Natural killer cell (primary cell): Measurements from ENCODE around the gene NFKBIE. TPM values are rescaled to one million over a fixed set of nuclear protein-coding genes. Genes with fewer than 3 reads are reported as not detected.

Experiments used
- ATAC-seq, 3 donors: fragments of 150-1000 bp in 2 of 3; fragments of 200-7000 bp in 1 of 3; cut with Tn5 transposase; 1 replicate in 1 of 3; 2 replicates in 2 of 3; pipeline ENCODE4 v1.10.0; 2021; ENCODE audit warnings: mild to moderate bottlenecking in 2 of 3, moderate library complexity in 2 of 3
- DNase-seq, 2 donors: peaks; one replicate each; pipeline versions ENCODE4 v3.0.0 to v3.0.0-alpha.2; 2013 to 2021; ENCODE audit warnings: mixed read lengths in 1 of 2
- H3K27ac ChIP-seq: one replicate; pipeline ENCODE4 v1.5.1; 2013; ENCODE audit warnings: mild to moderate bottlenecking, low read length
- H3K27me3 ChIP-seq: one replicate; pipeline ENCODE4 v1.6.1; 2013; ENCODE audit warnings: low read length; ENCODE audit not compliant: control insufficient read depth, insufficient read depth
- H3K36me3 ChIP-seq: one replicate; pipeline ENCODE4 v1.6.1; 2013; ENCODE audit warnings: low read length; ENCODE audit not compliant: control insufficient read depth, insufficient read depth
- H3K4me1 ChIP-seq: one replicate; pipeline ENCODE4 v1.6.1; 2013; ENCODE audit warnings: low read length; ENCODE audit not compliant: control insufficient read depth, insufficient read depth
- H3K4me3 ChIP-seq: one replicate; pipeline ENCODE4 v1.5.1; 2013; ENCODE audit warnings: low read length
- H3K9me3 ChIP-seq: one replicate; pipeline ENCODE4 v1.6.1; 2013; ENCODE audit warnings: low read length; ENCODE audit not compliant: control insufficient read depth, insufficient read depth
- H3K27ac Mint-ChIP-seq, 2 donors: one replicate each; pipeline ENCODE4 v1.8.0; 2022; ENCODE audit warnings: mild to moderate bottlenecking in 2 of 2, mixed read lengths in 2 of 2, moderate library complexity in 1 of 2
- H3K27me3 Mint-ChIP-seq, 2 donors: one replicate each; pipeline ENCODE4 v1.8.0; 2022; ENCODE audit warnings: low read depth in 2 of 2, mixed read lengths in 2 of 2
- H3K36me3 Mint-ChIP-seq: one replicate; pipeline ENCODE4 v1.8.0; 2022; ENCODE audit warnings: mixed read lengths
- H3K4me1 Mint-ChIP-seq, 2 donors: one replicate each; pipeline ENCODE4 v1.8.0; 2022; ENCODE audit warnings: mixed read lengths in 2 of 2
- H3K4me3 Mint-ChIP-seq: one replicate; pipeline ENCODE4 v1.8.0; 2022; ENCODE audit warnings: mild to moderate bottlenecking, moderate library complexity, mixed read lengths
- H3K9me3 Mint-ChIP-seq, 2 donors: one replicate each; pipeline ENCODE4 v1.8.0; 2022; ENCODE audit warnings: mixed read lengths in 2 of 2
- WGBS: methylation state at CpG from one replicate; pipeline ENCODE4 v1.1.7; 2013; ENCODE audit warnings: missing lambda C conversion rate; ENCODE audit not compliant: insufficient coverage; 5-methylcytosine and 5-hydroxymethylcytosine counted together
- intact Hi-C: fragments of 100-400 bp; cut with micrococcal nuclease; formaldehyde crosslinking; loops from one replicate; pipeline ENCODE4 v1.14.2; 2022
- total RNA-seq, 4 donors: library from RNA; stranded (reverse); fragments of 120-200 nt in 1 of 4; gene quantifications; one replicate each; pipeline versions ENCODE4 v1.2.3 to v1.2.4, GENCODE V29; 2013 to 2022
- TF ChIP-seq, protein P1 (sequence below): fragments of 200-600 bp; IDR thresholded peaks from one replicate; pipeline ENCODE4 v1.8.0; 2022; ENCODE audit warnings: antibody characterized with exemption

The NFKBIE gene
- total RNA-seq, 3 donors from 2014 or later (not counting 1 experiment from before 2014, with no cell fraction given) = 44.9 to 61.5 (median 56.4) TPM

DNA sequence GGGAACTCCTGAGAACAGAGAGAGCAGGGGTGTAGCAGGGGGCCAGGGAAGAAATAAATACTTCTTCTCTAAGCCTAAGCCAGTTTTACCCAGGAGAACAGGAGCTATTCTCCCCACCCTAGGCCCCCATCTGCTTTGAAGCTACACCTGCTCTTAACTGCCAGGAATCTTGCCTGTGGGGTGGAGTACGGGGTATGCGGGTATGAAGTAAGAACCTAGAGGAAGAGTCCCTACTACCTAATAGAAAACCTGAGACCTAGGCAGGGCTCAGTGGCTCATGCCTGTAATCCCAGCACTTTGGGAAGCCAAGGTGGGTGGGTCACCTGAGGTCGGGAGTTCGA is 40.4 kb downstream of the NFKBIE start:
- H3K27ac ChIP-seq = no peak overlapping the region
- 100% methylated on average over 2 of the region's 4 CpGs for WGBS
- Mint-ChIP-seq H3K27me3 (no peaks in the 10 kb centered on the region), H3K36me3 (no peaks in the 10 kb centered on the region), H3K4me1 (peaks cover 16 to 29% of the 10 kb centered on the region in 2 donors), H3K27ac (no peak overlapping the region), H3K9me3 (no peaks in the 10 kb centered on the region), H3K4me3 (peak overlapping the region; percentile 13)
- intact Hi-C loops = loop anchor here (5.0 kb wide), 1 partner anchor 53 kb away; no protein-coding TSS in a partner anchor
- ATAC-seq (no peak), DNase-seq (no peak)
- peaks cover 20% of the 10 kb centered on the region for H3K4me1 ChIP-seq
- H3K36me3 ChIP-seq = no peaks in the 10 kb centered on the region
- no peaks in the 10 kb centered on the region for H3K27me3 ChIP-seq
- no peak overlapping the region for H3K4me3 ChIP-seq
- TF ChIP-seq, protein P1, sequence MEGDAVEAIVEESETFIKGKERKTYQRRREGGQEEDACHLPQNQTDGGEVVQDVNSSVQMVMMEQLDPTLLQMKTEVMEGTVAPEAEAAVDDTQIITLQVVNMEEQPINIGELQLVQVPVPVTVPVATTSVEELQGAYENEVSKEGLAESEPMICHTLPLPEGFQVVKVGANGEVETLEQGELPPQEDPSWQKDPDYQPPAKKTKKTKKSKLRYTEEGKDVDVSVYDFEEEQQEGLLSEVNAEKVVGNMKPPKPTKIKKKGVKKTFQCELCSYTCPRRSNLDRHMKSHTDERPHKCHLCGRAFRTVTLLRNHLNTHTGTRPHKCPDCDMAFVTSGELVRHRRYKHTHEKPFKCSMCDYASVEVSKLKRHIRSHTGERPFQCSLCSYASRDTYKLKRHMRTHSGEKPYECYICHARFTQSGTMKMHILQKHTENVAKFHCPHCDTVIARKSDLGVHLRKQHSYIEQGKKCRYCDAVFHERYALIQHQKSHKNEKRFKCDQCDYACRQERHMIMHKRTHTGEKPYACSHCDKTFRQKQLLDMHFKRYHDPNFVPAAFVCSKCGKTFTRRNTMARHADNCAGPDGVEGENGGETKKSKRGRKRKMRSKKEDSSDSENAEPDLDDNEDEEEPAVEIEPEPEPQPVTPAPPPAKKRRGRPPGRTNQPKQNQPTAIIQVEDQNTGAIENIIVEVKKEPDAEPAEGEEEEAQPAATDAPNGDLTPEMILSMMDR = no peak
- no peaks in the 10 kb centered on the region for H3K9me3 ChIP-seq

DNA sequence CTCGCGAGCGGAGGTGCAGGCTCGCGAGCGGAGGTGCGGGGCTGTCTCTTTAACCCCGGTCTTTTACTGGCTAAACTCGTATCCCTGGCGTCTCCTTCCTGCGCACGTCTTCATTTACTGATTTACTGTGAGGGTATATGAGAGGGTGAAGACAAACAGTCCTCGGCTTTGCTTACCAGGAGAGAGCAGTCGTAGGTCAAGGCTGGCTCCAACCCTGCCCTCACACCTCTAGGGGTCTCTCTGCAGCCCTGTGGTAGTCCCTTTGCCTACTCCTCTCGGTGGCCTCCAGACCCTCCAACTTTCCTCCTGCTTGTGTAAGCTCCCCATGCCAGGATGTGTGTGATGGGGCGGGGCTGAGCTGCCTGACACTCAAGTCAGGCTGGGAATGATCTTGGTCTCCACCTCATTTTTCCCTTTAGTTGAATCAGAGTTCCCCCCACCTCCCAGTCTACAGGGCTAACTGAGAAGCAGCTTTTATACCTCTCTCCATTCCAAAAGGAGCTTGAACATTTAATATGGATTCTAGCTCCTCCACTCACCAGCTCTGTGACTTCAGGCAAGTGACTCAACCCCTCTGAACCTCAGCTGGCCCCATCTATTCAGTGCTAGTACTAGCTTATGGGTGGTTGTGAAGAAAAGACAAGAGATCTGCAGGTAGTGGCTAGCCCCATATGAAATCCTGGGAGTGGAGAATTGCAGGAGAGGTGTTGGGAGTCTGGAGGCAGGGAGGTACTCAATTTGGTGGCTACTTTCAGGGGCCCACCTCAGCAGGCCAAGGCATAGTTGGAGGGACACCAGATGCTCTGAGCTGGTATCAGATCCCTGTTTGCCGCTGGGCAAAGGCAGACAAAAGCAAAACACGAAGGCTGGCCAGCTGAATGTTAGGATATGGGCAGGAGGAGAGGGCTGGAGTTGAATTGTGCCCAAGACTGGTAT is 41.1 kb downstream of the NFKBIE start:
- Mint-ChIP-seq H3K36me3 (no peaks in the 10 kb centered on the region), H3K4me1 (peaks cover 16 to 33% of the 10 kb centered on the region in 2 donors), H3K9me3 (no peaks in the 10 kb centered on the region), H3K27ac (peak overlapping the region in 1 of 2 donors; percentile 45), H3K4me3 (peak overlapping the region; percentile 78), H3K27me3 (no peaks in the 10 kb centered on the region)
- intact Hi-C loops = loop anchor here (5.0 kb wide), 1 partner anchor 52 kb away; no protein-coding TSS in a partner anchor
- 15% methylated on average over 16 of the region's 18 CpGs for WGBS
- Histone ChIP-seq H3K27me3 (no peaks in the 10 kb centered on the region), H3K9me3 (no peaks in the 10 kb centered on the region), H3K4me1 (peaks cover 26% of the 10 kb centered on the region), H3K27ac (no peak overlapping the region), H3K36me3 (no peaks in the 10 kb centered on the region), H3K4me3 (peak overlapping the region; percentile 27)
- no peak for ATAC-seq
- TF ChIP-seq, protein P1 = no peak
- no peak for DNase-seq

DNA sequence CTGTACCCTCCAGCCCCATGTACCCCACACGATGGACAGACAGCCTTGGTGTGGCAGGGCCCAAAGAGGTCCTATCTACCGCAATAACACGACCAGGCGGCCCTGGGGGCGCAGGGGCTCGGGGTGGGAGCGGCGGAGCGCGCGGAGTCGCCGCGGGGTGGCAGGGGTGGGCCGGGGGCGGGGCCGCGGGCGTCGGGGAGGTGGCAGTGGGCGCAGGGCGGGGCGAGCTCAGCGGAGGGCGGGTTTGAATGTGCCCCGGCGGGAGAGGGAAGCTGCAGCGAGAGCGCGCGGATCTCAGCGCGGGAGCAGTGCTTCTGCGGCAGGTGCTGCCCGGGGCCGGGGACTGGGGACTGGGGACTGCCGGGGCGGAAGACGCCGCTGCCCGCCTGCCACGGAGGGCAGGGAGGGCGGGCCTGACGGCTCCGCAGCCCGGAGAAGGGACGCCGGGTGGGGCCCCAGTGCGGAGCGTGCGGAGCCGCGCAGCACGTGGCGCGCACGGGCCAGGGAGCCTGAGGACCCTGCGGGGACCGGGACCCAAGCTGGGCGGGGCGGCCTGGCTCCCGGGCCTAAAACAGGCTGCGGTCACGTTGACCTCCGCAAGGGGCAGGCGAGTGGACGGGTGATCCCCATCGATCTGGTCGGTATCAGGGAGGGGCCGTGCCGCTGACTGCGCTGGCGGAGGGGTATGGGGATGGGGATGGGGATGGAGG is 41.9 kb downstream of the NFKBIE start, which contains the start of gene SLC29A1:
Gene SLC29A1, plus strand, starts transcription at position 277 of the 710 bp plus-strand sequence. CDS start 3,719 bp downstream, outside the sequence.
- Histone ChIP-seq H3K4me3 (peak within 1 kb of the TSS; percentile 38), H3K27me3 (no peaks in the 10 kb centered on the region), H3K4me1 (peaks cover 33% of the 10 kb centered on the region), H3K27ac (no peak within 1 kb of the TSS), H3K9me3 (no peaks in the 10 kb centered on the region), H3K36me3 (no peaks in the 10 kb centered on the region)
- TF ChIP-seq, protein P1 = no peak
- no peaks in the 10 kb centered on the region for H3K9me3 Mint-ChIP-seq
- H3K27me3 Mint-ChIP-seq = peaks cover 0 to 2% of the 10 kb centered on the region in 2 donors
- DNase-seq (peak; percentile 72 to 90), ATAC-seq (peak; percentile 82 to 87 (median 83))
- peaks cover 16 to 37% of the 10 kb centered on the region in 2 donors for H3K4me1 Mint-ChIP-seq
- intact Hi-C loops = loop anchor here (1.0 to 5.0 kb wide), 2 partner anchors 34 to 51 kb away; partner anchors contain the start of gene SLC35B2
- WGBS = under 1% methylated on average over 73 of the region's 73 CpGs
- peak within 1 kb of the TSS; percentile 78 for H3K4me3 Mint-ChIP-seq
- H3K36me3 Mint-ChIP-seq = no peaks in the 10 kb centered on the region
- H3K27ac Mint-ChIP-seq = peak within 1 kb of the TSS in 1 of 2 donors; percentile 81
